Colonic mucosa (tissue), 4 donors: ENCODE measurements around the gene HAL. TPM values are rescaled to one million over a fixed set of nuclear protein-coding genes. Genes with fewer than 3 reads are reported as not detected.

Experiments
- DNase-seq: peaks from one replicate; pipeline ENCODE4 v3.0.0-alpha.2; 2020
- H3K27ac ChIP-seq: fragments of 200-600 bp; one replicate; pipeline ENCODE4 v1.8.0; 2021
- H3K27me3 ChIP-seq: fragments of 200-600 bp; one replicate; pipeline ENCODE4 v1.8.0; 2021
- H3K36me3 ChIP-seq: fragments of 200-600 bp; one replicate; pipeline ENCODE4 v1.8.0; 2021
- H3K4me1 ChIP-seq: fragments of 200-600 bp; one replicate; pipeline ENCODE4 v1.8.0; 2021; ENCODE audit warnings: mild to moderate bottlenecking
- H3K4me3 ChIP-seq: fragments of 200-600 bp; one replicate; pipeline ENCODE4 v1.8.0; 2021
- H3K9ac ChIP-seq, 2 donors: one replicate each; pipeline ENCODE4 v1.7.0; 2013; ENCODE audit warnings: control low read depth in 2 of 2, low read depth in 2 of 2, low read length in 2 of 2
- H3K9me3 ChIP-seq: fragments of 200-600 bp; one replicate; pipeline ENCODE4 v1.8.0; 2021
- CTCF ChIP-seq: fragments of 200-600 bp; IDR thresholded peaks from one replicate; pipeline ENCODE4 v1.8.0; 2022; ENCODE audit warnings: antibody characterized with exemption, mild to moderate bottlenecking
- intact Hi-C: fragments of 100-400 bp; cut with DNase I; formaldehyde crosslinking; loops from one replicate; pipeline ENCODE4 v1.14.1; 2022
- total RNA-seq, 2 donors: library from RNA; stranded (reverse); fragmentation: NEBNext Ultra II Directional in 1 of 2; extraction: Animal tissue kit (Norgen Biotek cat#: 25700) in 1 of 2; gene quantifications; one replicate each; pipeline ENCODE4 v1.2.1, GENCODE V29; 2021
- donor health status: healthy.
- donor health status: DM: no; HTN: no; CAD: no.
- donor health status: DM: no; HTN: no; CAD: no.

HAL gene
- total RNA-seq, 2 donors from 2014 or later, result 0.91 to 1.1 TPM

- H3K9ac ChIP-seq, result peak overlapping the region; percentile 93 to 97
- H3K27ac ChIP-seq, result peak overlapping the region; percentile 88
- intact Hi-C loops, result no loop called here
- no peaks in the 10 kb centered on the region for H3K36me3 ChIP-seq
- H3K9me3 ChIP-seq, result no peaks in the 10 kb centered on the region
- H3K4me1 ChIP-seq, result peaks cover 11% of the 10 kb centered on the region
- no peak for TF ChIP-seq CTCF
- peak; percentile 56 for DNase-seq
- H3K27me3 ChIP-seq, result no peaks in the 10 kb centered on the region
- peak overlapping the region; percentile 89 for H3K4me3 ChIP-seq
These were observed 38.6 kb upstream of the HAL start for GRCh38 chr12:96034621-96035282.

- no peaks in the 10 kb centered on the region for H3K36me3 ChIP-seq
- no peaks in the 10 kb centered on the region for H3K27me3 ChIP-seq
- peak; percentile 34 for DNase-seq
- H3K9me3 ChIP-seq, result no peaks in the 10 kb centered on the region
- no peak overlapping the region for H3K27ac ChIP-seq
- H3K4me1 ChIP-seq, result peaks cover 11% of the 10 kb centered on the region
- no peak for TF ChIP-seq CTCF
- H3K4me3 ChIP-seq, result peak overlapping the region; percentile 89
- intact Hi-C loops, result no loop called here
- H3K9ac ChIP-seq, result peak overlapping the region; percentile 4 to 97
These were observed 37.6 kb upstream of the HAL start for GRCh38 chr12:96033549-96034389.

- no peak overlapping the region for H3K27ac ChIP-seq
- intact Hi-C loops, result no loop called here
These were observed 33.7 kb upstream of the HAL start for GRCh38 chr12:96029826-96030225.

GRCh38 chr12:96028538-96028937 lies 32.4 kb upstream of the HAL start:
- no peak for DNase-seq
- intact Hi-C loops, result no loop called here
- H3K4me1 ChIP-seq, result peaks cover 4% of the 10 kb centered on the region
- TF ChIP-seq CTCF, result no peak
- no peaks in the 10 kb centered on the region for H3K9me3 ChIP-seq
- H3K36me3 ChIP-seq, result no peaks in the 10 kb centered on the region
- H3K9ac ChIP-seq, result no peak overlapping the region
- no peak overlapping the region for H3K4me3 ChIP-seq
- H3K27me3 ChIP-seq, result no peaks in the 10 kb centered on the region
- no peak overlapping the region for H3K27ac ChIP-seq

More at GRCh38 chr12:96029826-96030225, 33.7 kb upstream of the HAL start:
- no peak for DNase-seq
- Histone ChIP-seq H3K4me1 (peaks cover 11% of the 10 kb centered on the region), H3K27me3 (no peaks in the 10 kb centered on the region), H3K9me3 (no peaks in the 10 kb centered on the region), H3K36me3 (no peaks in the 10 kb centered on the region), H3K4me3 (no peak overlapping the region), H3K9ac (no peak overlapping the region)
- no peak for TF ChIP-seq CTCF

GRCh38 chr12:96026331-96026730 lies 30.2 kb upstream of the HAL start:
- DNase-seq, result no peak
- no peaks in the 10 kb centered on the region for H3K4me1 ChIP-seq
- no peaks in the 10 kb centered on the region for H3K27me3 ChIP-seq
- intact Hi-C loops, result no loop called here
- no peaks in the 10 kb centered on the region for H3K9me3 ChIP-seq
- H3K9ac ChIP-seq, result no peak overlapping the region
- H3K36me3 ChIP-seq, result no peaks in the 10 kb centered on the region
- H3K4me3 ChIP-seq, result no peak overlapping the region
- no peak overlapping the region for H3K27ac ChIP-seq
- no peak for TF ChIP-seq CTCF
